A549 (cell line): ENCODE data around the gene DEUP1.

Experiments
- CBX8 ChIP-seq: fragments of 200-600 bp; sonication (generic); IDR thresholded peaks from 2 replicates; pipeline ENCODE4 v1.6.1; 2016
- CHD4 ChIP-seq: fragments of 200-600 bp; sonication (generic); IDR thresholded peaks from 2 replicates; pipeline ENCODE4 v1.6.1; 2016; ENCODE audit warnings: antibody characterized with exemption, mild to moderate bottlenecking, borderline replicate concordance
- HOXA7 ChIP-seq: fragments of 250-450 bp; sonication (Bioruptor Pico); IDR thresholded peaks from 2 replicates; pipeline ENCODE4 v1.5.0; 2020; ENCODE audit warnings: mild to moderate bottlenecking, moderate library complexity
- MAZ ChIP-seq: fragments of 150-350 bp; IDR thresholded peaks from 2 replicates; pipeline ENCODE4 v1.6.1; 2014; ENCODE audit warnings: antibody characterized with exemption, low read depth, low read length, borderline replicate concordance
- MYC ChIP-seq: IDR thresholded peaks from 2 replicates; pipeline ENCODE4 v1.6.1; 2012; ENCODE audit warnings: mild to moderate bottlenecking, inconsistent platforms, low read length, improper control_type of control experiment, borderline replicate concordance
- NPAS2 ChIP-seq: fragments of 250-450 bp; sonication (Bioruptor Pico); IDR thresholded peaks from 2 replicates; pipeline ENCODE4 v1.8.0; 2022; ENCODE audit warnings: mild to moderate bottlenecking, moderate library complexity, borderline replicate concordance
- PHF8 ChIP-seq: fragments of 200-600 bp; sonication (generic); IDR thresholded peaks from 2 replicates; pipeline ENCODE4 v1.6.1; 2016; ENCODE audit warnings: low read depth, mild to moderate bottlenecking, antibody characterized with exemption, moderate library complexity, borderline replicate concordance
- POLR2A ChIP-seq: IDR thresholded peaks from 2 replicates; pipeline ENCODE4 v1.6.1; 2012; ENCODE audit warnings: mild to moderate bottlenecking, low read length
- RCOR1 ChIP-seq: fragments of 150-350 bp; IDR thresholded peaks from 2 replicates; pipeline ENCODE4 v1.6.1; 2014; ENCODE audit warnings: antibody characterized with exemption, low read length, low read depth
- SMC3 ChIP-seq: fragments of >200 bp; sonication (Bioruptor Twin); formaldehyde crosslinking; IDR thresholded peaks from 3 replicates; pipeline ENCODE4 v1.6.1; 2018; ENCODE audit warnings: inconsistent platforms
- ZFP36 ChIP-seq: fragments of 450-650 bp; IDR thresholded peaks from 2 replicates; pipeline ENCODE4 v1.6.1; 2014; ENCODE audit warnings: borderline replicate concordance; ENCODE audit not compliant: partially characterized antibody
- TF ChIP-seq, protein P1 (sequence below): fragments of >200 bp; sonication (Bioruptor Twin); formaldehyde crosslinking; IDR thresholded peaks from 3 replicates; pipeline ENCODE4 v1.5.1; 2016
- TF ChIP-seq, protein P2 (sequence below): fragments of 200-600 bp; sonication (generic); IDR thresholded peaks from 2 replicates; pipeline ENCODE4 v1.6.1; 2016; ENCODE audit warnings: antibody characterized with exemption, mild to moderate bottlenecking, moderate library complexity

GRCh38 chr11:93458286-93458685 lies 127.7 kb downstream of the DEUP1 start:
- TF ChIP-seq POLR2A (no peak), CBX8 (no peak), PHF8 (no peak), HOXA7 (CRISPR knock-in tag) (no peak), MYC (no peak), MAZ (no peak), CHD4 (no peak), RCOR1 (no peak), ZFP36 (no peak), SMC3 (no peak), NPAS2 (CRISPR knock-in tag) (no peak)
- TF ChIP-seq, protein P1, sequence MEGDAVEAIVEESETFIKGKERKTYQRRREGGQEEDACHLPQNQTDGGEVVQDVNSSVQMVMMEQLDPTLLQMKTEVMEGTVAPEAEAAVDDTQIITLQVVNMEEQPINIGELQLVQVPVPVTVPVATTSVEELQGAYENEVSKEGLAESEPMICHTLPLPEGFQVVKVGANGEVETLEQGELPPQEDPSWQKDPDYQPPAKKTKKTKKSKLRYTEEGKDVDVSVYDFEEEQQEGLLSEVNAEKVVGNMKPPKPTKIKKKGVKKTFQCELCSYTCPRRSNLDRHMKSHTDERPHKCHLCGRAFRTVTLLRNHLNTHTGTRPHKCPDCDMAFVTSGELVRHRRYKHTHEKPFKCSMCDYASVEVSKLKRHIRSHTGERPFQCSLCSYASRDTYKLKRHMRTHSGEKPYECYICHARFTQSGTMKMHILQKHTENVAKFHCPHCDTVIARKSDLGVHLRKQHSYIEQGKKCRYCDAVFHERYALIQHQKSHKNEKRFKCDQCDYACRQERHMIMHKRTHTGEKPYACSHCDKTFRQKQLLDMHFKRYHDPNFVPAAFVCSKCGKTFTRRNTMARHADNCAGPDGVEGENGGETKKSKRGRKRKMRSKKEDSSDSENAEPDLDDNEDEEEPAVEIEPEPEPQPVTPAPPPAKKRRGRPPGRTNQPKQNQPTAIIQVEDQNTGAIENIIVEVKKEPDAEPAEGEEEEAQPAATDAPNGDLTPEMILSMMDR = no peak
- TF ChIP-seq, protein P2, sequence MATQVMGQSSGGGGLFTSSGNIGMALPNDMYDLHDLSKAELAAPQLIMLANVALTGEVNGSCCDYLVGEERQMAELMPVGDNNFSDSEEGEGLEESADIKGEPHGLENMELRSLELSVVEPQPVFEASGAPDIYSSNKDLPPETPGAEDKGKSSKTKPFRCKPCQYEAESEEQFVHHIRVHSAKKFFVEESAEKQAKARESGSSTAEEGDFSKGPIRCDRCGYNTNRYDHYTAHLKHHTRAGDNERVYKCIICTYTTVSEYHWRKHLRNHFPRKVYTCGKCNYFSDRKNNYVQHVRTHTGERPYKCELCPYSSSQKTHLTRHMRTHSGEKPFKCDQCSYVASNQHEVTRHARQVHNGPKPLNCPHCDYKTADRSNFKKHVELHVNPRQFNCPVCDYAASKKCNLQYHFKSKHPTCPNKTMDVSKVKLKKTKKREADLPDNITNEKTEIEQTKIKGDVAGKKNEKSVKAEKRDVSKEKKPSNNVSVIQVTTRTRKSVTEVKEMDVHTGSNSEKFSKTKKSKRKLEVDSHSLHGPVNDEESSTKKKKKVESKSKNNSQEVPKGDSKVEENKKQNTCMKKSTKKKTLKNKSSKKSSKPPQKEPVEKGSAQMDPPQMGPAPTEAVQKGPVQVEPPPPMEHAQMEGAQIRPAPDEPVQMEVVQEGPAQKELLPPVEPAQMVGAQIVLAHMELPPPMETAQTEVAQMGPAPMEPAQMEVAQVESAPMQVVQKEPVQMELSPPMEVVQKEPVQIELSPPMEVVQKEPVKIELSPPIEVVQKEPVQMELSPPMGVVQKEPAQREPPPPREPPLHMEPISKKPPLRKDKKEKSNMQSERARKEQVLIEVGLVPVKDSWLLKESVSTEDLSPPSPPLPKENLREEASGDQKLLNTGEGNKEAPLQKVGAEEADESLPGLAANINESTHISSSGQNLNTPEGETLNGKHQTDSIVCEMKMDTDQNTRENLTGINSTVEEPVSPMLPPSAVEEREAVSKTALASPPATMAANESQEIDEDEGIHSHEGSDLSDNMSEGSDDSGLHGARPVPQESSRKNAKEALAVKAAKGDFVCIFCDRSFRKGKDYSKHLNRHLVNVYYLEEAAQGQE = no peak
